ENCODE results near the gene PDCD4.
"Not testable (repeated sequence)": the region's sequence is repeated elsewhere in the genome, so short reads cannot be mapped to it uniquely, and the experiment has no call there.

PDCD4 gene

DNA sequence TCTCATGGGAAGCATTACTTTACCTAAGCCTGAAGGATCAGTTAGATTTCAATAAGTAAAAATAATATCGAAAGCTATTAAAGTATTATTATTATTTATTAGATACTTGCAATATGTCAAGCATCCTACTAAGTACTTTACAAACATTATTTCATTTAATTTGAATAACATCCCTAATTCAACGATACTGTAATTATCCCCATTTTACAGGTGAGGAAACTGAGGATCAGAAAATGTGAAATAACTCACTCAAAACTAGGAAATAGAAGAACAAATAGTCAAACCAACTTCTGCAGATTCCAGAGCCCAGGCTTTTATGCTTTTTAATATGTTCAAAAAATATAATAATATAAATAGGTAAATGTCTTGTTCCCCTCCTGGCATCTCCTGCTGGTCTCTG, 10.3 kb upstream of the PDCD4 start:
- DNase-seq (ENCODE audit: low spot score): no peak

DNA sequence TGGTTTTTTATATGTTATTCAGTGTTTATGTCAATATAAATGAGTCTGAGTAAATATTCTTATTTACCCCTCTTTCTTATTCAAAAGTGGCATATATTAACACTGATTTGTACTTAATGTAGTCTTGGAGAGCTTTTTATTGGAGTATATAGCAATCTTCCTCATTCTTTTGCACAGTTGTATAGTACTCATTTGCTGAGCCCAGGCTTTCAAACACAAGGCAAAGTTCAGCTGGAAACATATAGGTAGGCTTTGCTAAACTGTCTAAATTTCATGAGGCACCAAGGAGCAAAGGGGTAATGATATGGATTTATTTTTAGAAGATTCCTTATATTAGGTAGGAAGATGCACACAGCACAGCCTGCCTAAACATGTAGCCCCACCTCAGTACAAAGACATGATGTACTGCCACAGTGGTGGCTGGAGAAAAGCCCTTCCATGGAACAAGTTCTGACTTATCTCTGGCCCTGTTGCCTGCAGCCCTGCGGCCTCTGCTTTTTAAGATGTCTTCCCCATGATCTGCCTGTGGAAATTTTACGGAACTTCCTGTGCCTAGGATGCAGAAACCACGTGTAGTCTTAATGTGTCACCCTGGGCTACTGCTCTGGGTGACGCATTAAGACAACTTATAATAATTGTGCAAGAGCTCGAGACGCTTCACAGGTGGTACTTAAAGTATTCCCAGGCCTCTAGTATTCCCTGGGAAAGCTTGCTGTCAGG, 9.6 kb upstream of the PDCD4 start:
- DNase-seq (ENCODE audit: low spot score): no peak

DNA sequence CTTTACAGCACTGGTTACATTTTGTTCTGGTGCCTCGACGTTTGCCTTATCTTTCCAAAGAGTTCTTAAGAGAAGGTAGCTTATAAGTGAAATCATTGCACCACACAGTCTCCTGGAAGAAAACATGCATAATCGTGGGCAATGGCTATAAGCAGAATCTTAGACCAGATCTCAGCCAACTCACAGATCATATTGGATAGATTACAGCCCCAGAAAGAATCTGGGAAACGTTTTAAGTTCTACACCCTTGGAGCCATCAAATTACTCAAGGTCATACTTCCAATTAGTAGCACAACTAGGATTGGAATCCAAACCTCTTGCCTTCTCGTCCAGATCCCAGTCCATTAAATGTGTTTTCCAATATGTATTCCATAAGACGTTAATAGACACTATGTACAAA, 8.8 kb upstream of the PDCD4 start:
- no peak for DNase-seq (ENCODE audit: low spot score)

DNA sequence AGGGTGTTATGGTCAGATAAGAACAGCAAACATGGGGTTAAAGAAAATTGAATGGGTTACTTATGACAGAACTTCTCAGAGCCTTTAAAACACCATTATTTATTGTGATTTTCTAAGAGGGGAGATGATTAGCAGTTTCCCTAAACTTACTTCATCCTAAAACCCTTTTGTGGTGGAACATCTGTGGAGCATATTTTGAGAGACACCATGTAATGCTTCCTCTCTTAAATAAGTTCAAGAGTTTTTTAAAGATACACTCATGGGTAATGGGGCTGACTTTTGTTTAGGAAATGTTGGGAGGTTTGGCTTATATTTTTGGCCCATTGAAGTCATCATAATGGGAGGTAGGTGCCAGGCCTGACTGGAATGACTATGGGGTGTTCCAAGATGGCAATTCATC, 8.4 kb upstream of the PDCD4 start:
- no peak for DNase-seq (ENCODE audit: low spot score)

DNA sequence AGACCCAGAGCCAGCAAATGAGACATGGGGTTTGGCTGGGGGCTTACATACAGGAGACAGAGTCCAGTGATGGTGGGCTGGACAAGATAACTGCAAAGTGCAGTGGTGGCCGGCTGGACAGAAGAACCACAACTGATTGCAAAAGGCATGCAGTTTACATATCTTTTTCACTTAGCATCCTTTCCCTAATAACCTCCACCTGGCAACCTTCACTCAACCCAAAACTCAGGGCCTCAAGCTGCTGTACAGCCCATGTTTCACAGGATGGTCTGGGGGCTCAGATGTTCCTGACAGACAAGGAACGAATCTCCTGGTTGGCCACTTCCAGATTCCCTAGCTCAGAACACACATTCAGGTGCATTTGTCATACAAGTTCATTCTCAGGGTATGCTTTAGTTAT, 7.8 kb upstream of the PDCD4 start:
- DNase-seq (ENCODE audit: low spot score): no peak

DNA sequence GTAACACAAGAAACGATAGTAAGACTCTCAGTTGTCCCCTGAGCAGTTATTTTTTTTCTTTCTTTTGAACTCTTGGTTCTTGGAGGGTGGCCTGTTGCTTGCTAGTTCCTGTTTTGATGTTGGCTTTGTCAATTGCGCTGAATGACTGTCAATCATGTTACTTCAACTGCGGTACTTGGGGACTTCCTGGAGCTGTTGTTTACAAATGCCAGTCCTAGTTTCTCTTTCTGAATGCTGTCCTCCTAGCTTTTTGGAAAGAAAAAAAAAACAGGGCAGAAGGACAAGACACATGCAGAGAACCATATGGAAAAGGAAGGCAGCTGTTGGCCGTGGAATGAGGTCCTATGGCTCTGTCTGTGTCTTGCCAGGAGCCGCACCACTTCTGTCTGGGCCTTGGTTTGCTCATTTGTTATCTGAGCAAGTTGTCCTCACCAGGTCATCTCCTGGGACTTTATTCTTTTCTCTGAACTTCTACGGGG, 7.0 kb upstream of the PDCD4 start:
- DNase-seq (ENCODE audit: low spot score): no peak

DNA sequence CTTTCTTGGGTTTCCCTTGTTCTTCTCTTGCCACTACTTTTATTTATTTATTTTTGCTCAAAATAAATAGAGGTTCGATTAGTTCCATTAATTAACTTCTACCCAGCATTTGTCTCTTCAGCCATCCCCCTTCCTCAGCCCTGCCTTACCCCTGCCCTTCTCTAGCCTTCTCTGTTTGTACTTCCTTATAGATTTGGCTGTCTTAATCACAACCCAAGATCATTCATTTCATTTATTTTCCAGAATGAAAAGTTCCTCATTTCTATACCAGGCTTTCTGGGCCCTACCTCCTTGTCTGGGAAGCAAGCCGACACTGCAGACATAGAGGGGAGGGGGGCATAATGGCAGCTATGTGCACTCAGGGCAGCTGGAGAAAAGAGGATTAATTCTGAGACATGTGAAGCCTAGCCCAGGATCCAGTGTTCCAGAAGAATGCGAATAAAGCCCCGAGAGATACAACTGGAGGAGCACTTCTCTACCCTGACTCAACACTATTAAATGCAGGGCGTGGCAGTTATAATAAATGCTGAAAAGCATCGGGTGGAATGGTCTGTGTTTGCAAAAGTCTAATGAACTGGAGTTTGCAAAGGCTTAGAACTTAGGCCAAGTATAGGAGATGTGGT, 6.4 kb upstream of the PDCD4 start:
- DNase-seq (ENCODE audit: low spot score): no peak

DNA sequence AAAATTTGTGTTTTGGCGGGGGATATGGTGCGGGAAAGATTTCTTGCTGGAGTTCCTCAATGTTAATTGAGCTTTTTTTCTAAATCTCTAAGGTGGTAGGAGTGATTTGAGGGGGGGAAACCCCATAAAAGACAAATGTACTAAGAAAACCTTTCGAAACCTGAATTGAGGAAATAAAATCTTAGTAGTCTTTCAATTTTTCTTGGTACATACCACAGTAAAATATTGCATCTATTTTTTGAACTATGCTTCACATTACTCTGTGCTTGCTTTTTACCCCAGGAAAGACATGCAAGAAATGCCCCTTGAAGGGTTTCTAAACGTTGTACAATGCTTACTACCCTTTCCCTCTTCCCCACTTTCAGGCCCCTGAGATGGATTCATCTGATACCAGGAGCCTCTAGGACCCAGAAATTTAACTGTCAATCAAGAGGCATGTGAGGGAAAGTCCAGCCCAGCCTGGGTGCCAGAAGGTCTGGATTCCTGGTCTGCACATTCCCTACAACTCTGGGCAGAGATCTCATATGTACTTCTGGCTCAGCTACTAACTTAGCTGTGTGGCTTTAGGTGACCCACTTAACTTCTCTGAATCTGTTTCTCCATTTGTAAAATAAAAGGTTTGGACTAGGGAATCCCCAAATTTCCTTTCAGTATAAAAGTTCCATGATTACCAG, 5.8 kb upstream of the PDCD4 start:
- DNase-seq (ENCODE audit: low spot score): no peak

DNA sequence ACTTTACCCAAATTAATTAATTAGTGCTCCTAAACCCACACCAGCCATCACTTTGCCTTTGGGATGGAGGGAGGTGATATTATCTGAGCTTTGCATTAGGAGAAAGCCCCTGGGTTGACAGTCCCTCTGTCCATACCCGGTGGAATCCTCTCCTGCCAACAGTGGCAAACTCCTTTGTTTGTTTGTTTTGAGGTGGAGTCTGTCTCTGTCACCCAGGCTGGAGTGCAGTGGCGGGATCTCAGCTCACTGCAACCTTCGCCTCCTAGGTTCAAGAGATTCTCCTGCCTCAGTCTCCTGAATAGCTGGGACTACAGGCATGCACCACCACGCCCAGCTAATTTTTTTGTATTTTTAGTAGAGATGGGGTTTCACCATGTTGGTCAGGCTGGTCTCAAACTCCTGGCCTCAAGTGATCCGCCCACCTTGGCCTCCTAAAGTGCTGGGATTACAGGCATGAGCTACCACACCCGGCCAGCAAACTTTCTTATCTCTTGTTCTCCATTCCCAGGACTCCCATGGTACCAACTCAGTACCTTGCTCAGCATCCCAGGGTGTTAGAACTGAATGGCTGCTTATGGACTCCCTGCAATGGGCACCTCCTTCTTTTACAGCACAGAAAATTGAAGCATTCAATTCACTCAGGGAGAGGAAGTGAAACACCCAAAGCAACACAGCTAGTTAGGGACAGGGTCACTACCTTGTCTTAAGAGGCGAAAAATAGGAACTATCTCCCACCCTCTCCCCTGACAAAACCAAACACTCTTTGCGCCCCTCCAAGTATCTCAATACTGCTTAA, 4.5 kb upstream of the PDCD4 start:
- DNase-seq (ENCODE audit: low spot score): not testable (repeated sequence)

DNA sequence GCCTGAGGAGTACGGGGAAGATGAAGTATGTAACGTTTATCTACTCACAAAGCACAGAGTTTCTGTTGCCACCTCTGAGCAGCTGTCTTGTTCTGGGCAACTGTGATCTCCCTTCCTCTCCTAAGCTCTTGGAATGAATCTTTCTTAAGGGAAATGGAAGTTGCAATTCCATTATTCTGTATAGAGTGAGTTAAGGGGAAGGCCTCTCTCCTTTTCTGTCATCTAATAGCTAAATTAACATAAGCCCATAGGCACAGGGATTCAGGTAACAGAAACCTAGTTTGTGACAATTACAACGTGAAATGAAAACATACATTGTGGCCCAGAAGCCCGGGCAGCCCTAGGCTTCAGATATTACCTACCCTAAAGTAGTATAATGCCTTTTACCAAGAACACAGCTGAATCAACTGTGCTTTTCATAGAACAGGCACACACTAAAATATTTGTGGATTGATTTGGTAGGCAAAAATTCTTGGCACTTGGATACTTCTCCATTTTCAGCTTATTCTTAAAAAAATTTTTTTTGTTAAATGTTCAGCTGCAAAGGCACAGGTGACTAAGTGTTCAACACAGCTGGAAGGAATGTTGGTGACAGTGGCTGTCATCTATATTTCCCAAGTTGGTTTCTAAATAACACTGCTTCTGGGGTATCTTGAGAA, 3.8 kb upstream of the PDCD4 start:
- DNase-seq (ENCODE audit: low spot score): no peak

DNA sequence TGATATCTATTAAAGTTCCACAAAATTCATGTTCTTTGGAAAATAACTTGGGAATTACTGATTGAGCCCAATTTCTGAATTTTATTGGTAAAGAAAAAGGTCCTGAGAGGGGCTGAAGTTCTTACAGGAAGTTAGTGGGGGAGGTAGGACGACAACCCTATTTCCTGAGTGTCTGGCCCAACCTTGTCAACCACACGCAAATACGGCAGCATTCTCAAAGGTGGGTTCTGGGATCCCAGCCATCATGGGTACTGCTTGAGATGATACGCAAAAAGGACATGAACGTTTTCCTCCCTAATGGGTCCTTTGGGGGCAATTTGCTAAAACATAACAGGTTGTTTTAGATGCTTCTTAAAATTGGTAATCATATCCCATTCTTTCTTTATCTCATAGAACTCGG, 2.7 kb upstream of the PDCD4 start:
- no peak for DNase-seq (ENCODE audit: low spot score)

DNA sequence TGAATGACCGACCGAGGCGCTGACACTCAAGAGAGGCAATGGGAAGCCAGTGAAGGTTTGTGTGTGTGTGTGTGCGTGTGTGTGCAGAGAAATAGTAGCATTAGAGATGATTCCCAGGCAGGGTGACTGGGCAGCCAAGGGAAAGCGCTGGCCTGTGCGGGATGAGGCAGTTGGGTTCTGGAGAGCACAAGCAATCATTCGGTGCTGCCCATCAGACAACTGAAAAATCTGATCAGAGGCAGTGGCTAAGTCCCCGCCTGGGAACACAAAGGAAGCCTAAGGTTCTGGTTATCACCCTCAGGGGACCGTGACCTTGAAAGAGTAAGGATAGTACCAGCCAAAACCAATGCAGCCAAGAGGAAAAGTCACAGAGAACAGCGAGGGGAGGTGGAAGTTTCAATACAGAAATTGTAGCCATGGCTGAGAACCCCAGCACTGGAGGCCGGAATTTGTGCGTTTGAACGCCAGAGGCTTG, 868 bp upstream of the PDCD4 start:
- DNase-seq (ENCODE audit: low spot score): no peak

DNA sequence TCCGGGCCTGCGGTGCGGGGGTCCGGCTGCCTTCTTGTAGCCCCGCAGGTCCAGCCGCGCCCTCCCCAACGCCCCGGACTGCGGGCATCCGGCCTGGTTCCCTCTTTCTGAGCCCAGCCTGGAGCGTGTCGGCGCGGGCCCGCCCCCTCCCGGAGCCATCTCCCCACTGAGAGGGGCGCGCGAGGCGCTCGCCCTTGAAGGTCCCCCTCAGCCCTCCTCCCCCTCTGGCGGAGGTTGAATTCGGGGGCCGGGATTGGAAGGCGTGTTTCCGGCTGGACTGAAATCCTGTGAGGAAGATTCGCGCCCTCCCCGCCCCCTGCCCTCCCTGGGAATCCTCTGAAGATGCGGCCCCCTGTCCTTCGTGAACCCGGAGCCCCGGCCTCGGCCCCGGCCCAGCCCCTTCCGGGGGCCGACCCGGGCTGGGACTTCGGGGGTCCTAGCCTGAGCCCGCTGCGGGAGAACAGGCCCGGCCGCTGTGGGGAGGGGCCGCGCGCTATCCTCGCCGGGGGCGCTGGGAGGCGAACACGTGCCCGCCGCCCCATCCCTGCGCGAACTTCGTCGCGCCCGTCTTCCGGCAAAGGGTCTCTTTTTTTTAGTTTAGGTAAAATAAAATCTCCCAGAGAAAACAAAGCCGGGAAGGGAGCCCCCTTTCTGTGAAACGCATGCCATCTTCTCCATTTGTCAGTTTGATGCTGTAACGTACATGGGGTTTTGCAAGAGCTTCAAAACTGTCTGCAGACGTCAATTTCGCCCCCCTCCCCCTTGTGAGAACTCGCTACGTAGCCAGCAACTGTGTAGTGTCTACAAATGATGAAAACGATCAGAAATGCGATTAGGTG, 636 bp downstream of the PDCD4 start:
- DNase-seq (ENCODE audit: low spot score): peak; percentile 63

DNA sequence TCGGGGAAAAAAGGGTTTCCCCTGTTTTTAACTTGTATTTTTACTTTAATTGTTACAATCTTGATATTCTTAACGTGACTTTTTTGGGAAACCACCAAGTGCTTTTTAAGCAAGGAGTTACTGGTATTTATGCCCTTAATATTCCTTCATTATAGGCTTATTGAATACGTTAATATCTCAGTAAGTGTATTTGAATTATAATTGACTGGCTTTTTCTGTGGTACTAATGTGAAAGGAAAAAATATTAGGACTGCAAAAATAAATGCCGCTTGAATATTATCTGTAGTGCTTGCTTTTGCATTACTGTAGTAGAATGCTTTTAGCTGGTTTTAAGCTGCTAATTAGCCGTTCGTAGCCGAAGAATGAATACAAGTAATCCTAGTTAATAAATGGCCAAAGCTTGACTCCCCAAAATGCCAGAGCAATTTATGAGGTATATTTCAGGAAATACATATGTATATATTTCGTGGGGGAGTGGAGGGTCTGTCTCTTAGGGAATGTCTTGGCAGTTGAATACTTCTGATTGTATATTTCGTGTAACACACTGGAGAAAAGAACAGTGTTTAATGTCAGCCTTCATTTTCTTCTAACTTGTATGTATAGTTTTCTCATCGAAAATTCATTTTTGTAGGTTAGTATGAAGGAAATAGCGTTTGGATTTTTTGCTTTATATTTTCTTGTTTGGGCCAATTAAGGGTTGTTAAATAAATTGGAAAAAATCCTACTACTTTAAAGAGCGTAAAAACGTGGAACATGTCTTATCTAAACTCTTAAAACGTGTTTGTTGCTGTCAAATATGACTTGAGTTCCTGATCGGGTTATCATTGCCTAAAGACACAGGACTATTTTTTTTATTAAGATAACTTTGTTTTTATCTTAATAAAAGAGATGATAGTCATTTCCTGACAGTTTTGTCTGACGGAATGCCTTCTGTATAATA, 1.5 kb downstream of the PDCD4 start:
- DNase-seq (ENCODE audit: low spot score): no peak

DNA sequence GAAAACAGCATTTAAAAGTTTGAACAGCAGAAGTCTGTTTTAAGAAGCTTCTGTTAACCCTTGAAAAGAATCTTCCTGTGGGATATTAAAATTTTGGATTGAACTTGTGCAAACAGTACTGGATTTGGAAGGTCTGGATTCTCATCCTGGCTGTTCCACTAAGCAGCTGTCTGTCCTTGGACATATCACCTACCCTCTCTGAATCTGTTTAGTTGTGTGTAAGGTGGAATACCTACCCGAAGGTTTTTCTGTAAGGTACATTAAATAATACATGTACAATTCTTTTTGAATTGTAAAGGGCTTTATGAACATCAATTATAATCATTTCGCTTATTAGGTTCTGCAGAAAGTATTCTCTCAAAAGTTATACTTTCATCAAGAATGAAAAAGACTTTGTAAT, 2.2 kb downstream of the PDCD4 start:
- DNase-seq (ENCODE audit: low spot score): no peak

DNA sequence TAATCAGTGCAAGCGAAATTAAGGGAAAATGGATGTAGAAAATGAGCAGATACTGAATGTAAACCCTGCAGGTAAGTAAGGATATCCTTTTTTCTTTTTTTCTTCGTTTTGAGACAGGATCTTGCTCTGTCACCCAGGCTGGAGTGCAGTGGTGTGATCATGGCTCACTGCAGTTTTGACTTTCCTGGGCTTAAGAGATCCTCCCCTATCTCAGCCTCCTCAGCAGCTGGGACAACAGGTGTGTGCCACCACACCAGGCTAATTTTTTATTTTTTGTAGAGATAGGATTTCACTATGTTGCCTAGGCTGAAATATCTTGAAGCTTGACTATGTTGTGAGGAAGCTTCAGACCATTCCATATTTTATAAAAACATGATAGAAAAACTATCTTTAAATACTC, 4.3 kb downstream of the PDCD4 start:
- no peak for DNase-seq (ENCODE audit: low spot score)

DNA sequence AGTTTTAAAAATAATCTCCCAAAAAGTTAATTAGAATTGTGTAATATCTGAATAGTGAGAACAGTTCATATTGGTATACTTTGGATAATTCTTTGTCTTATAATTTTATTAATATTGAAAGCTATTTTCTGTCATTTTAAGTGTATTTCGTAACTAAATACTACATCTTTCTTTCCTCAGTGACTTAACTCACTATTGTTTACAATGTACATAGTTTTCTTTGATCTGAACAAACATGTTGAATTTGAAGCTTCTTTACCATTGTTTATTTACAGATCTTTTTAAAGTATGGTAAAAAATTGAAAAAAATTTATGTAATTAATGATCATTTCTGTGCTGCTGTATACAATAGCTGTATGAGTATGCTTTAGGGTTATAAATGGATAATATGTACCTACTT, 5.1 kb downstream of the PDCD4 start:
- no peak for DNase-seq (ENCODE audit: low spot score)

DNA sequence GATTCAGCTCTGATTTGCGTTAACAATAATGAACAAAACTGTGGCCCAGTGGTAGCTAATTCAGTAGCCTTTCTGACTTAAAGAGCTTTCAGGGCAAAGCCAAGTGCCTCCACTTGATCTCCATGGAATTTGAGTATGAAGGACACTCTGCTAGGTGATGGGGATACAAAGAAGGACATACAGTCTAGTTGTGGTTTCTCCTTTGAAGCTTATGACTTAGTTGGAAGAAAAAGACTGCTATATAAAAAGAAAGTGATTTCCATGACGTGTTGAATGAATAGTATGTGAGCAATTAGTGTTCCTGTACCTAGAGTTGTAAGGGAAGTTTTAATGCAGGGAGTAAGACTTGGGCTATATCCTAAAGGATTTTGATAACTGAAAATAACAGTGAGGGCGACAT, 8.3 kb downstream of the PDCD4 start:
- DNase-seq (ENCODE audit: low spot score): no peak

DNA sequence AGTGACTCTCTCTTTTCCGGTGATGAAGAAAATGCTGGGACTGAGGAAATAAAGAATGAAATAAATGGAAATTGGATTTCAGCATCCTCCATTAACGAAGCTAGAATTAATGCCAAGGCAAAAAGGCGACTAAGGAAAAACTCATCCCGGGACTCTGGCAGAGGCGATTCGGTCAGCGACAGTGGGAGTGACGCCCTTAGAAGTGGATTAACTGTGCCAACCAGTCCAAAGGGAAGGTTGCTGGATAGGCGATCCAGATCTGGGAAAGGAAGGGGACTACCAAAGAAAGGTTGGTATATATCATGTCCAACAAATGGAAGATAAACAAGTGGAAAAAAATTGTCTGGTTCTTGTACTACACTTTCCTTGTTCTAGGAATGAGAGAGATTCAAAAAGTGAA, 9.5 kb downstream of the PDCD4 start:
- DNase-seq (ENCODE audit: low spot score): no peak

DNA sequence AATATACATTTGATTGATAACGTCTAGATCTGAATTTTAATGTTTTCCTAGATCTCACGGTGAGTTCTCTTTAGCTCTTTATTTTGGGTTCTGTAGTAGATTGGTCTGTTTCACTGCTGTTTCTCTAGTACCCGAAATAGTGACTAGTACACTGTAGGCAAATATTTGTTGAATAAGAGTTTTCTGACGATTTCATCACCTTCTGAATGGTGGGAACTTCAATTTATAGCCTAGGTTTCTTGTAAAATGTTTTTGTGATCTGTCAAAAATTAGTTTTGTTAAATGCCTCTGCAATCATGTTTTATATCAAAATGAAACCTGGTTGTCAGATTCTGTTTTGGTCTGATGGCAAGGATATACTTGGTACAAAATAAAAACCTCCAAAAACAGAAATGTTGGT, 10.2 kb downstream of the PDCD4 start:
- no peak for DNase-seq (ENCODE audit: low spot score)
